ENCODE measurements around the gene AKAP12. TPM values are rescaled to one million over a fixed set of nuclear protein-coding genes. Genes with fewer than 3 reads are reported as not detected.

Gene AKAP12
- polyA plus RNA-seq, 1 experiment: 27.7 TPM

- Histone ChIP-seq H3K4me3 (ENCODE audit: low read depth, low read length) (no peak overlapping the region), H3K36me3 (ENCODE audit: control insufficient read depth, insufficient read depth, low read length) (peaks cover 1% of the 10 kb centered on the region; the same call in 1 of the 2 replicates), H3K27me3 (ENCODE audit: control insufficient read depth, insufficient read depth, low read length) (no peaks in the 10 kb centered on the region)
- TF ChIP-seq CTCF (IDR thresholded peaks at IDR 0.05; ENCODE audit: insufficient read depth, low read depth, low read length): no peak
- CTCF ChIA-PET: no interaction called here
- DNase-seq (ENCODE audit: low read depth): no peak
- POLR2A ChIA-PET: no interaction called here
These were observed 162.5 kb downstream of the AKAP12 start for GRCh38 chr6:151402228-151402627.

GRCh38 chr6:151403919-151404308 is 164.1 kb downstream of the AKAP12 start:
- CTCF ChIA-PET: interaction anchor here (1.3 kb wide), 1 partner anchor 48 kb away, joined by 3 read pairs; the partner anchor contains the start of gene RMND1
- POLR2A ChIA-PET: no interaction called here

More at GRCh38 chr6:151403919-151404308, 164.1 kb downstream of the AKAP12 start:
- Histone ChIP-seq H3K36me3 (ENCODE audit: control insufficient read depth, insufficient read depth, low read length) (peaks cover 1% of the 10 kb centered on the region; the same call in 1 of the 2 replicates), H3K4me3 (ENCODE audit: low read depth, low read length) (no peak overlapping the region), H3K27me3 (ENCODE audit: control insufficient read depth, insufficient read depth, low read length) (no peaks in the 10 kb centered on the region)
- TF ChIP-seq CTCF (IDR thresholded peaks at IDR 0.05; ENCODE audit: insufficient read depth, low read depth, low read length): no peak
- no peak for DNase-seq (ENCODE audit: low read depth)

Small RNA genes within 50 kb of the gene (small RNA-seq; reads per million reads assigned to genes)
- gene RF00019 (ENCODE audit: insufficient read length, low read depth, low replicate concordance) (not detected), gene RNU6-1247P (ENCODE audit: insufficient read length, low read depth, low replicate concordance) (not detected), gene RNU6-300P (ENCODE audit: insufficient read length, low read depth, low replicate concordance) (not detected), gene RNY4P20 (ENCODE audit: insufficient read length, low read depth, low replicate concordance) (not detected)

Other genes starting within 250 kb of the AKAP12 start
- gene ZBTB2, start 151.6 kb downstream of the AKAP12 start, polyA plus RNA-seq (2011; rRNA removed): 14.5 and 14.7 TPM in 2 replicates
- gene RMND1, start 212.2 kb downstream of the AKAP12 start, polyA plus RNA-seq (2011; rRNA removed): 10.4 and 18.9 TPM in 2 replicates

All from BJ (cell line).